ENCODE measurements around the gene NDUFA7.

The NDUFA7 gene

DNA sequence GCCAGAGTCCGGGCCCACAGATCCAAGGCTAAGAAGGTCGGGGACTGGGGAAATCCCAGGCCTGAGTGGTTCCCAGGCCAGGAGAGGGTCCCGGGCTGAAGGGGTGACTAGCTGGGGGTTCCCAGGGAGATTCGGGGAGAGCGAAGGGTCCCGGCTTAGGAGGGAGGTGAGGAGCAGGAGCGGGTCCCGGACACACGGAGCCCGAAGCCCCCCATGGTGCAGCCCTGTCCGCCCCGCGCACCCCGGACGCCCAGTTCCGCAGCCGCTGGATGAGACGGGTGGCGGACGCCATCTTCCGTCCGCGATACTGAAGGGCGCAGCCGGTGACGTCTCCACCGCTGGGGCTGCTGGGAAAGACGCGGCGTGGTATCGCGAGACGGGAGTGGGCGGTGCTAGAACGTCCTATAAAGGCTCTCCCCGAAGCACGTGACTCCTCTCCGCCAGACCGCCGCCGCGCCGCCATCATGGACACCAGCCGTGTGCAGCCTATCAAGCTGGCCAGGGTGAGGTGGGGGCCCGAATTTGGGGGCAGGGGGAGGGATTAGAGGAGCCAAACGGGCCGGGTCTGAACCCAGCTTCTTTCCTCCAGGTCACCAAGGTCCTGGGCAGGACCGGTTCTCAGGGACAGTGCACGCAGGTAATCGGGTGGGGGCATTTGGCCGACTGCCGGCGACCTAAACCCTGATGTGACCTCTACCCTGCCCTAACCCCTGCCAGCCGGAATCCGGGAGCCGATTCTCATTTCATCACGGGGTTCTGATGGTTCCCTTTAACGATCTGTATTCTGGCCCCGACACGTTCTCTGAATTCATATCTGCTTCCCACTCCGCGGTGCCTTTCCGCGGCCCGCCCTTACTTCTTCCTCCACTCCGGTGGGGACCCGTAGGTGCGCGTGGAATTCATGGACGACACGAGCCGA, at the start of gene NDUFA7, which contains the start of gene RPS28:
NDUFA7 (minus strand) TSS at position 309 of the 919 bp plus-strand sequence; CDS start at position 292, 17 bp downstream.
RPS28 (plus strand) TSS at position 430 of the 919 bp plus-strand sequence; CDS start at position 465, 35 bp downstream.
- ATAC-seq (ENCODE audit: low read depth) (peak; percentile 75), DNase-seq (ENCODE audit: low spot score) (peak; percentile 88)
- Histone ChIP-seq H3K4me1 (ENCODE audit: insufficient read depth, poor library complexity, severe bottlenecking) (peaks cover 12% of the 10 kb centered on the region), H3K4me3 (ENCODE audit: severe bottlenecking) (peak within 1 kb of the TSS; percentile 67), H3K27me3 (ENCODE audit: insufficient read depth, poor library complexity, severe bottlenecking) (no peaks in the 10 kb centered on the region), H3K9me3 (ENCODE audit: severe bottlenecking) (no peaks in the 10 kb centered on the region), H3K36me3 (ENCODE audit: low read depth) (peaks cover 35% of the 10 kb centered on the region), H3K27ac (ENCODE audit: poor library complexity, severe bottlenecking) (peak within 1 kb of the TSS; percentile 69)
- TF ChIP-seq, protein P1, sequence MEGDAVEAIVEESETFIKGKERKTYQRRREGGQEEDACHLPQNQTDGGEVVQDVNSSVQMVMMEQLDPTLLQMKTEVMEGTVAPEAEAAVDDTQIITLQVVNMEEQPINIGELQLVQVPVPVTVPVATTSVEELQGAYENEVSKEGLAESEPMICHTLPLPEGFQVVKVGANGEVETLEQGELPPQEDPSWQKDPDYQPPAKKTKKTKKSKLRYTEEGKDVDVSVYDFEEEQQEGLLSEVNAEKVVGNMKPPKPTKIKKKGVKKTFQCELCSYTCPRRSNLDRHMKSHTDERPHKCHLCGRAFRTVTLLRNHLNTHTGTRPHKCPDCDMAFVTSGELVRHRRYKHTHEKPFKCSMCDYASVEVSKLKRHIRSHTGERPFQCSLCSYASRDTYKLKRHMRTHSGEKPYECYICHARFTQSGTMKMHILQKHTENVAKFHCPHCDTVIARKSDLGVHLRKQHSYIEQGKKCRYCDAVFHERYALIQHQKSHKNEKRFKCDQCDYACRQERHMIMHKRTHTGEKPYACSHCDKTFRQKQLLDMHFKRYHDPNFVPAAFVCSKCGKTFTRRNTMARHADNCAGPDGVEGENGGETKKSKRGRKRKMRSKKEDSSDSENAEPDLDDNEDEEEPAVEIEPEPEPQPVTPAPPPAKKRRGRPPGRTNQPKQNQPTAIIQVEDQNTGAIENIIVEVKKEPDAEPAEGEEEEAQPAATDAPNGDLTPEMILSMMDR (IDR thresholded peaks at IDR 0.05; ENCODE audit: poor library complexity, severe bottlenecking): no peak

DNA sequence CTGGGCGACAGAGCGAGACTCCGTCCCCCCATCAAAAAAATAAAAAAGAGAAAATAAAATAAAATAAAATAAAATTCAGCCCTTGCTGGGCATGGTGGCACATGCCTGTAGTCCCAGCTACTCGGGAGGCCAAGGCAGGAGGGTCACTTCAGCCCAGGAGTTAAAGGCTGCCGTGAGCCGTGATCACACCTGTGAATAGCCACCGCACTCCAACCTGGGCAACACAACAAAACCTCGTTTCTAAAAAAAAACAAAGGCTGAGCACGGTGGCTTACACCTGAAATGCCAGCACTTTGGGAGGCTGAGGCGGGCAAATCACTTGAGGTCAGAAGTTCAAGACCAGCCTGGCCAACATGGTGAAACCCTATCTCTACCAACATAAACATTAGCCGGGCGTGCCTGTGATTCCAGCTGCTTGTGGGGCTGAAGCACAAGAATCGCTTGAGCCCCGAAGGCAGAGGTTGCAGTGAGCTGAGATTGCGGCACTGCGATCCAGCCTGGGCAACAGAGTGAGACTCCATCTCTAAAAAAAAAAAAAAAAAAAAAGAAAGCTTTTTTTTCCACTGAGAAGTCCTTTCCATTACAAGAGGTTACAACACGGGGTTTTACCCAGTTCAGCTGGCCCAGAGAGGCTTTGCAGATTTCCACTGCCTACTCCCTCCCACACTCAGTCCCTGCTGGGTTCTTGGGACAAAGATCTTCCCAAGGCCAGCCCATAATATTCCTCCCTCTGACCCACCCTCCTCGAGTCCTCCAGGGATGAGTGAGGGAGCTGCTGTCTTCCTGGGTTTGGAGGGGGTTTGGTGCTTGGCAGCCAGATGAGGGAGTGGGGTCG, 49.2 kb upstream of the NDUFA7 start:
- TF ChIP-seq, protein P1 (IDR thresholded peaks at IDR 0.05; ENCODE audit: poor library complexity, severe bottlenecking): no peak

DNA sequence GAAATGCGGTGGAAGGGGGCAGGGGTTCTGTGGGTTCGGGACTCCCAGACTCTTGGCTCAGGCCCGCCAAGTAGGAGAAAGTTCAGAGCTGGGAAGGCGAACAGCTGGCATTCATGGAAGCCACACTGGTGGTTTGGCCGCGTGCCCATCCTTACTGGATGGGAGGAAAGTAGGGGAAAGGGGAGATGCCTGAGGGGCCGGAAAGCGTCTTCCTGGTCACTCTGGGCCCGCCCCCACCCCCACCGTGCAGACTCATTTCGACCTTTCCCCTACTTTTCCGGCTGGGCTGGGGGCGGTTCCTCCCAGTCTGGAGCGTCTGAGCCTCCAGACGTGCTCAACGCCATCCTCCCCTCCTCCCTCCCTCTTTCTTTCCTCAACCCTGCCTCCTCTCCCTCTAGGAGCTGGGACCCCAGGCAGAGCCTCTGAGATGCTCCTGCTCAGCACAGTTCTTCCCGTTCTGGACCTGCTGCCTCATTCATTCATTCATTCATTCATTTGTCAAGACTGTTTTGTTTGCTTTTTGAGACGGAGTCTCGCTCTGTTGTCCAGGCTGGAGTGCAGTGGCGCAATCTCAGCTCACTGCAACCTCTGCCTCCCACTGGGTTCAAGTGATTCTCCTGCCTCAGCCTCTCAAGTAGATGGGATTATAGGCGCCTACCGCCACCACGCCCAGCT, 46.3 kb upstream of the NDUFA7 start:
- peak overlapping the region; percentile 97 for H3K27ac ChIP-seq (ENCODE audit: poor library complexity, severe bottlenecking)
- peak; percentile 97 for DNase-seq (ENCODE audit: low spot score)
- H3K27me3 ChIP-seq (ENCODE audit: insufficient read depth, poor library complexity, severe bottlenecking): no peaks in the 10 kb centered on the region
- TF ChIP-seq, protein P1 (IDR thresholded peaks at IDR 0.05; ENCODE audit: poor library complexity, severe bottlenecking): no peak
- no peaks in the 10 kb centered on the region for H3K9me3 ChIP-seq (ENCODE audit: severe bottlenecking)
- no peak overlapping the region for H3K4me3 ChIP-seq (ENCODE audit: severe bottlenecking)
- peaks cover 15% of the 10 kb centered on the region for H3K4me1 ChIP-seq (ENCODE audit: insufficient read depth, poor library complexity, severe bottlenecking)
- peaks cover 44% of the 10 kb centered on the region for H3K36me3 ChIP-seq (ENCODE audit: low read depth)
- ATAC-seq (ENCODE audit: low read depth): peak; percentile 58

More for the DNA sequence above, 49.2 kb upstream of the NDUFA7 start:
- no peaks in the 10 kb centered on the region for H3K9me3 ChIP-seq (ENCODE audit: severe bottlenecking)
- DNase-seq (ENCODE audit: low spot score) (no peak), ATAC-seq (ENCODE audit: low read depth) (no peak)
- H3K4me1 ChIP-seq (ENCODE audit: insufficient read depth, poor library complexity, severe bottlenecking): peaks cover 8% of the 10 kb centered on the region
- no peaks in the 10 kb centered on the region for H3K27me3 ChIP-seq (ENCODE audit: insufficient read depth, poor library complexity, severe bottlenecking)
- no peak overlapping the region for H3K27ac ChIP-seq (ENCODE audit: poor library complexity, severe bottlenecking)
- peaks cover 55% of the 10 kb centered on the region for H3K36me3 ChIP-seq (ENCODE audit: low read depth)
- no peak overlapping the region for H3K4me3 ChIP-seq (ENCODE audit: severe bottlenecking)

DNA sequence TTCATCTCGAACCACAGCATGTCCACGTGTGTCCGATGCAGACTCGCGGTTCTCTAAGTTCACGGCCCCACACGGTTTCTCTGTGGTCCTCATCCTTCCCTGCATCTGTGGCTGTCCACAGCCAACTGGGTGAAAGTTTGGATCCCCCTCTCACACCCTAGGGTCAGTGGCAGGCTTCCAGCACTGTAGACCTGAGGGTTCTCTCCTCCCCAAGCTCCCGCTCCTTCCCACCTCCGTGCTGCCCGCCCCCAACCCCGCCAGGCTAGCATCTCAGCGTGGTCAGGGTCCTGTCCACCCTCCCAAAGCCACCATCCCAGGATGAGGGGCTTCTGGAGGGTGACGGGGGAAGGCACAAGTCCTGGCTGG, 45.8 kb upstream of the NDUFA7 start:
- H3K4me3 ChIP-seq (ENCODE audit: severe bottlenecking): no peak overlapping the region
- H3K27me3 ChIP-seq (ENCODE audit: insufficient read depth, poor library complexity, severe bottlenecking): no peaks in the 10 kb centered on the region
- H3K4me1 ChIP-seq (ENCODE audit: insufficient read depth, poor library complexity, severe bottlenecking): peaks cover 19% of the 10 kb centered on the region
- ATAC-seq (ENCODE audit: low read depth) (no peak), DNase-seq (ENCODE audit: low spot score) (no peak)
- H3K27ac ChIP-seq (ENCODE audit: poor library complexity, severe bottlenecking): peak overlapping the region; percentile 97
- peaks cover 43% of the 10 kb centered on the region for H3K36me3 ChIP-seq (ENCODE audit: low read depth)
- no peaks in the 10 kb centered on the region for H3K9me3 ChIP-seq (ENCODE audit: severe bottlenecking)
- TF ChIP-seq, protein P1 (IDR thresholded peaks at IDR 0.05; ENCODE audit: poor library complexity, severe bottlenecking): no peak

Measured in RWPE2 (cell line).